ENCODE measurements around the gene SMIM24.
"Not testable (repeated sequence)": the region's sequence is repeated elsewhere in the genome, so short reads cannot be mapped to it uniquely, and the experiment has no call there.

SMIM24 gene

DNA sequence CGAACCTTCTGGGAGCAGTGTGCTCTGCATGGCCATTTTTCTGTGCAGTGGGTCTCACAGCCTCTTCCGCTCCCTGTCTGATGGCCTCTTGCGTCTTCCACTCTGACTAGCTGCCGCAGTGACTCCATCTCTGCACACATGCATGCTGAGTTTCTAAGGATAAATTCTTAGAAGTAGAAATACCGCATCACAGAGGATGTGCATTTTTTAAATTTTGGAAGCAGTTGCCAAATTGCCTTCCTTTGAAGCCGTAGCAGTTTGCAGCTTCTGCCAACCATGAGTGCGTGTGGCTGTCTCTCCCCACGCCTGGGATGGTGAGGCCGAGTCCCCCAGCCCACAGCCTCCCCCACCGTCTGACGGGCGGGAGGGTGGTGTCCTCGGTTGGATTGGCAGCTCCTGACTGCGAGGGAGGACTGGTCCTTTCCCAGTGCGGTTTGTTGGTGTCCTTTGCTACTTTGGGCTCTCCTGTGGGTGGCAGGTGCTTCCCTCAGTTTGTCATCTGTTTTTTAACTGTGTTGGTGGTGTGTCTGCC is 35.6 kb upstream of the SMIM24 start:
- FAIRE-seq: no peak
- no peak for DNase-seq (ENCODE audit: extremely low spot score, insufficient read length, low read depth)

DNA sequence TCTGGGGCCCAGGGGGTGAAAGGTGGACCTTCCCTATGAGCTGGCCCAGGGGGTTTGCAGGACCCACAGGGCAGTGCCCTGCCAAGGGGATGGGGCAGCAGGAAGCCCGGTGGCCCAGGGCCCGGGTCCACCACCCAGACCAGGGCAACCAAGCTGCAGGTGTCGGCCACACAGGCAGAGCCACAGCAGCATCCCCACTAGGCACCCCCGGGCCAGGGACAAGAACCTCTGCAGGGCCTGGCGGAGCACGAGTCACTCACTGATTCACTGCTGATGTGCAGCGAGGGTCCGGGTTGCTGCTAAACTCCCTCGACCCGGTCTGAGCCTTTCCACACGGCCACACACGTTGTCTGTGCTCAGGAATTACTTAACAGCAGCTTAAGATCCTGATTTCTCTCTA is 34.6 kb upstream of the SMIM24 start:
- DNase-seq (ENCODE audit: extremely low spot score, insufficient read length, low read depth) (no peak), FAIRE-seq (no peak)

DNA sequence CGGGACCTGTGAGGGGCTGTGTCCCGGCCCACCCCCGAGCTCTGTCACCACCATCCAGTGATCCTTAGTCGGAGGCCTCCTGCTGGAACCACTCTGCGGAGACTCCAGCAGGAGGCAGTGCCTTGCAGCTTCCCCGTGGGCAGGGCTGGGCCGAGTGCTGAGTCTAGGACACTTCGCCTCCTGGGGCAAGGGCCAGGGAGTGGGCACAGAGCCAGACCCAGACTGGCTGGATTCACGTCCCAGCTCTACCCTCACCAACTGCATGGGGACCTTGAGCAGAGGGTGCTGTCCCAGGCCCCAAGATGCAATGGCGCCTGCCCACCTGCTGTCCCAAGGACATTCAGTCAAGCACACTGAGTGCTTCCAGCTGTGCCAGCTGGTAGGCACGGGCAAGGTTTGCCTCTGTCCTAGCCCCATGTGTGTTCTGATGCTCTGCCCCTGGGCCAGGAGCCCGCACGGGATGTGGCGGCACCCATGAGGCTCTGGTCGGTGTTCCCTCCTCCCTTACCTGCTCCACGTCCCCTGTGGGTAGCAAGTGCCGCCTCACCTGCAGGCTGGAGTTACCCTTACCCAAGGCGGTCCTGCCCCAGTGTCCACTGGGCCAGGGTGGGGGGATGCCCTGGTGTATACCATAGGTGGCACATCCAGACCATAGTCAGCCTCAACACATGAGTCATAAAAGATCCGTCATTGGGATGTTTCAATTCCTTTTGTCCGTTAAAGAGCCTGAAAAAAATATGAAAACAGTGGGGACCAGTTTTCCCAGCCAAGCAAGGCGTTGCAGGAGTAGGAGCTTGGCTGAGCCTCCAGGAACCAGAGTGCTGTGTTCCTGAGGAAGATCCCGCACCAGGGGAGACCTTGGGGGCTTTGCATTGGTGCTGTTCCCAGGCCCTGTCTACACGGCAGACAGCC is 33.2 kb upstream of the SMIM24 start:
- FAIRE-seq (no peak), DNase-seq (ENCODE audit: extremely low spot score, insufficient read length, low read depth) (no peak)

DNA sequence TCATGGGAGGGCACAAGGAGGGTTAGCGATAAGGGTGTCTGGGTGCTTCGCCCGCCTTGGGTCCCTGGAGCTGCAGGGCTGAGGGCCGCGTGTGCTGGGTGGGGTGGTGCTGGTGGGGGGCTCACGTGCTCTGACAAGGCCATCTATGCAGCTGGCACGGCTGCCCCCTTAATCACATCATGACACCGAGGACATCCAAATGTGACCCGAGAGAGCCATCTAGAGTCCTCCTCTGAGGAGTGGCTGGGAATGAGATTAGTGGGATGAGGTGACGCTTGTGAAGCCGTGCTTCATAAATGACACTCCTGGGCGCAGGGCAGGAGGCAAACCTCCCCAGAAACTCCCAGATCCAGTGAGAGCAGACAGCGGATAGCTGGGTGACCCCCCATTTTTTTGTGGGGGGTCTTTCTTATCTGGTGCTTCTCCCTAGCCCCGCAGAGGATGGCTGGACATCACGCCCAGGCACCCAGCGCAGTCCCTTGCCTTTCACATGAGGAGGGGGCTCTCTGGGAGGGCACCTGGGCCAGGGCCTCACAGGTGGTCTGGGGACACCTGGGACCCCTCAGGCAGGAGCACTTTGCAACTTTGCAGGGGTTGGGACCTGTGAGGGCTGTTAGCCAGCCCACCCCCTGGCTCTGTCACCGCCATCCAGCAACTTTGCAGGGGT is 32.4 kb upstream of the SMIM24 start:
- FAIRE-seq: no peak
- DNase-seq (ENCODE audit: extremely low spot score, insufficient read length, low read depth): no peak

DNA sequence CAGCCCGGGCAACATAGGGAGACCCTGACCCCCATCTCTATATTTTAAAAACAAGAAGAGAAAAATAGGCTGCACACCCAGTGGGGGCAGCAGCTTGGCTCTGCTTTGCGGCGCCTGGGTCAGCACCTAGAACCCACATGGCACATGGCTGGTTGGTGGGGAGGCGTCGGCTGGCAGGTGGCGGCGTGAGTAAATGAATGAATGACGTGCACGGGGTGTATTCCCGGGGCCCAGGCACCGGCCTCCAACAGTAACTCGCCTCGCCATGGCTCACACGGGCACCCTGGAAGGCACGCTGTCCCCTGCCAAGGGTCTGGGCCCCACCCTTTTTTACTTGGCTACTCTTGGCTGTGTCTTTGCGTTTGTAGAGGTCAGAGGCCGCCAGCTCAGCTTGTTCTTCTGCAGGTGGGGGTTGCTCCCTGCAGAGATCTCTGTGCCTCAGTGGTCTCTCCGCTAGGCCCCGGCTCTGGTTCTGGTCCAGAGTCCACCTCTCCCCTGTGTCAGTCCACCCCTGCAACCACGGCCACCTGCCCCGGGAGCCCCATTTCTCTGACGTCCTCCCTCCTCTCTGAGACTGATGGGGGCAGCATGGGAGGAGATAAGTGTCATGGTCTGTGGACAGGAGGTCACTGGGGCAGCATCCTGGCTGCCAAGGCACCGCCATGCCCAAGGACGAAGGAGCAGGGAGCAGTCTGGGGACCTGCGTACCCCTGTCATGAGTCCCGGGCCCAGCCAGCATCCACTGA is 31.4 kb upstream of the SMIM24 start:
- FAIRE-seq: no peak
- DNase-seq (ENCODE audit: extremely low spot score, insufficient read length, low read depth): no peak

DNA sequence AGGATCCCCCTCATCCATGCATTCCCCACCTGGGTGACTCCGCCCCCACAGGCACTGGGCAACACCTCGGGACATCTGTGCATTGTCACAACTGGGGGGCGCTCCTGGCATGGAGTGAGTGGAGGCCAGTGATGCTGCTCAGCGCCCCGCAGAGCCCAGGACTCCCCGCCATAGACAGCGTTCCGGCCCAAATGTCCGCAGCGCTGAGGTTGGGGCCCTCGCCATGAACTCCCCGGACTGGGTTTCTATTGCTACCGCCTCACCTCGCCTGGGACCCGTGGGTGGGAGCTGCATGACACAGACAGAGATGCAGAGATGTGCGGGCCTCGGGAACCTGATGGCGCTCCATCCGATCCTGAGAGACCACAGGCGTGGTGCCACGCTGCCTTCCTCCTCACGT is 30.4 kb upstream of the SMIM24 start:
- no peak for FAIRE-seq
- no peak for DNase-seq (ENCODE audit: extremely low spot score, insufficient read length, low read depth)

DNA sequence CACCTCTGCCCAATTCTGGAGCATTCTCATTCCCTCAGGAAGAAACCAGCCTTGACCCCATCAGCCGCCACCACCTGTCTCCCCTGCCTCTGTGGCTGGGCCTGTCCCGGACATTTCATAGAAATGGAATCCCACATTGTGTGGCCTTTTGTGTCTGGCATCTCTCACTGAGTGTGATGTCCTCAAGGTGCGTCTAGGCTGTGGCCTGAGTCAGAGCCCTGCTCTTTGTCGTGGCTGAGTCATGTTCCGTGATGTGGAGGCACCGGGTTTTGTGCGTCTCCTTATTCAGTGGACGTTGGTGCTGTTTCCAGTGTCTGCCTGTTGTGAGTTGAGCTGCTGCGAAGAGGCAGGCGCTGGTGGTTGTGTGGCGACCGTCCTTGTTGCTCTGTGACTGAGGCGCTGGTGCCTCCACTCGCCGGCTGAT is 29.3 kb upstream of the SMIM24 start:
- FAIRE-seq: no peak
- DNase-seq (ENCODE audit: extremely low spot score, insufficient read length, low read depth): no peak

DNA sequence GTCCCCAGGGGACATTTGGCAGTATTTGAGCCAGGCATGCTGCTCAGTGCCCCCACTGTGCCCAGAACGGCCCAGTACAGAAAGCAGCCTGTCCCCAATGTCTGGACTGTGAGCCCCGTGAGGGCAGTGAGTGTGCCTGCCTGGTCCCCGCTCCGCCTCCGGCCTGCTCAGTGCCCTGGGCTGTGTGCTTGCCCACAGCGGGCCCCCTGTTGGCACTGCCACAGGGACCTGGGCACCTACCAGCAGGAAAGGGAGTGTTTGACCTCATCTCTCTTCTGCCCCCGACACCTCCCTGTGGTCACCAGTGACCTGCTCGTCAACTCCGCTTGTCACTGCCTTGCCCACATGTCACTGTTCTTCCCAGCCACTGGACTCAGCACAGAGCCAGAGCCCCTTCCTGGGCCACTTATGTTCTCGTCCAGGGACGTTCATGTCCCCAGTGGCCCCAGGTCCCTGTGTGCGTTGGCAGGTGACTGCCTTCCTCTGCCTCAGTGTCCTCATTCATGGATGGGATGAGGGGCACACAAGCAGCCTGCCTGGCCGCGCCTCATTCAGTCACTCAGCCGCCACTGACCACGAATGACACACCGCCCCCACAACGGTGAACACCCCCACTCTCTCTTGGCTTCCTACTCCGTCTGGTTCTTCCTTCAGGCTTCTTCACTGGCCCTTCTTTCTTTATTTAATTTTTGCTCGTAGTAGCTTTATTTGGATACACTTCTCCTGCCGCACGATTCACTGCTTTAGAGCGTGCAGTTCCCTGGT is 28.6 kb upstream of the SMIM24 start:
- FAIRE-seq (no peak), DNase-seq (ENCODE audit: extremely low spot score, insufficient read length, low read depth) (no peak)

DNA sequence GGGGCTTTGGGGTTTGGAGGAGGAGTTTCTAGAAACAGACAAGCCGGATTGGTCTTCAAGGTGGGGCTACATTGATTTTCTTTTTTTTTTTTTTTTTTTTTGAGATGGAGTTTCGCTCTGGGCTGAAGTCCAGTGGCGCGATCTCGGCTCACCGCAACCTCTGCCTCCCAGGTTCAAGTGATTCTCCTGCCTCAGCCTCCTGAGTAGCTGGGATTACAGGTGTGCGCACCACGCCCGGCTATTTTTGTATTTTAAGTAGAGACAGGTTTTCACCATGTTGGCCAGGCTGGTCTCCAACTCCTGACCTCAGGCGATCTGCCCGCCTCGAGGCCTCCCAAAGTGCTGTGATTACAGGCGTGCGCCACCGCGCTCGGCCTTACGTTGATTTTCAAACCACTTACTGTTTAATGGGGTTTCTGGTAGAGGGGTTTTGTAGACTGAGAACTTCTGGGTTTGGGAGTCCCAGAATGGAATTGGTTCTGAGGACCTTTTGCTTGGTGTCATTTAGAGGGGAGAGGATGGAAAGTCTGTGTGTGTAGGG is 27.9 kb upstream of the SMIM24 start:
- not testable (repeated sequence) for DNase-seq (ENCODE audit: extremely low spot score, insufficient read length, low read depth); FAIRE-seq

DNA sequence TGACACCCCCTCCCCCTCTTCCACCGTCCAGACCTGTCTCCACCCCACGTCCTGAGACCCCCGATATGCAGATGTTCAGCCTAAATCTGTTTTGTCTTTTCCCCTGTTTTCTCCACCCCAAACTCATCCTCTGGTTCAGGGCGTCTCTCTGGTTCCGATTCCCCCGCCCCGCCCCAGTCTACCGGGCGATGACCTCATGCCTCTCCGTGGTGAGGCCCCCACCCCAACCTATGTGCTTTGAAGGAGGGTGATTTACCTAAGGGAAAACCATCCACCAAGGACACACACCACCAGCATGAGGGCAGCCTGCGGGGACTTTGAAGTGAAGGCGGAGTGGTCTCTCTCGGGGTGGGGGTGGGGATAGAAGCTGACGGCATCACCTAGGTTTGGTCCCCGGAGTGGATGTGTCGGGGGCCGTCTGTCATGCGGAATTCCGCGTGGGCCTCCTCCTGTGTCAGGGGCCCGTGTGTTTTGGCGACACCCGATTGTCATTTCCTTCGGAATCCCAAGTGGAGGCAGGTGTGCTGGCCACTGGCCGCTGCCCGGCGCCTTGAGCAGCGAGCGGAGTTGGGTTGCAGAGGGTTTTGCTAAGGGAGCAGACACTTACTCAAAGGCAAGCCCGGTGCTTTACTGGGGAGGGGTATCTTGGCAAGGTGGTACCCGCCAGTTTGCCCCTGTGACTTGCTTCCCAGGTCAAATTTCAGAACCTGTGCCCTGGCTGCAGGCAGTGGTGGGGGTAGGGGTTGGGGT is 27.2 kb upstream of the SMIM24 start:
- DNase-seq (ENCODE audit: extremely low spot score, insufficient read length, low read depth): no peak

DNA sequence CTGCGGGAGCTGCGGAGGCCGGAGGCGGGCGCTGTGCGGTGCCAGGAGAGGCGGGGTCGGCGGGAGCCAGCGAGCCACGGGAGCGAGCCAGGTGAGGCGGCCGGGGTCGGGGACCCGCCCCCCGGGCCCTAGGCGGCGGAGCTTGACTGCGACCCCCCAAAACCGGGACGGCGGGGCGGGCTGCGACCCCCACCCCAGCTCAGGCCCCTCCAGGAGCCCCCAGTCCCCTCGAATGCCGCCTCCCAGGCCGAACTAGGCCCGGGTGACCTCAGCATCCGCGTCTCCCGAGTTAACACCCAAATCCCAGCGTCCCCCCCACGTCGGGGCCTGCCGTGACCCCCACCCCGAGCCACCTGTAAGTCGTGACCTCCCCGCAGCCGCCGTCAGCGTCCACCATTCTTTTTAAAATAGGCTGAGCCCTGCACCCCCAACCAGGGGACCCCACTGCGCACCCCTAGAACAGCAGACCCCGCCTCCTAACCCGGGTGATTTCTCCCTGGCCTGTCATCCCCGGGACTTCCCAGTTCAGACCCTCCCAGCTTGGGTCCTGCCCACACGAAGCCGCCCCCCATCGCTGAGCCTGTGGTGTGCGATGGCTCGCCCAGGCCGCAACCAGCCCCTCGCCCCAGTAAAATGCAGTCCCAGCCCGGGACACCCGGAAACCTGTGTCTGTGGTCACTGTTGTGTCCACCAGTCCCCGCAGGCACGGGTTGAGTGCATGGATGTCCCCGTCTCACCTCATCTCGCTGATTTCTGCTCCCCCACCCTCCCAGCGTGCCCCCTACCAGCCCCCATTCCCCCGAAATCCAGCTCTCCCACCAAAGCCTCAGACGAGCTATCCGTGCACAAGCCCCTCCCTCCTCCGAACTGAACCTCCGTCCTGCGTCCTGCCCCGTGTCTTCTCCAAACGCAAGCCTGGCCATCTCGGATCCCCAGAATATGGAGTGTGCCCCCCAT is 26.3 kb upstream of the SMIM24 start:
- no peak for DNase-seq (ENCODE audit: extremely low spot score, insufficient read length, low read depth)
- FAIRE-seq: no peak

More for the DNA sequence above, 27.2 kb upstream of the SMIM24 start:
- FAIRE-seq: no peak

DNA sequence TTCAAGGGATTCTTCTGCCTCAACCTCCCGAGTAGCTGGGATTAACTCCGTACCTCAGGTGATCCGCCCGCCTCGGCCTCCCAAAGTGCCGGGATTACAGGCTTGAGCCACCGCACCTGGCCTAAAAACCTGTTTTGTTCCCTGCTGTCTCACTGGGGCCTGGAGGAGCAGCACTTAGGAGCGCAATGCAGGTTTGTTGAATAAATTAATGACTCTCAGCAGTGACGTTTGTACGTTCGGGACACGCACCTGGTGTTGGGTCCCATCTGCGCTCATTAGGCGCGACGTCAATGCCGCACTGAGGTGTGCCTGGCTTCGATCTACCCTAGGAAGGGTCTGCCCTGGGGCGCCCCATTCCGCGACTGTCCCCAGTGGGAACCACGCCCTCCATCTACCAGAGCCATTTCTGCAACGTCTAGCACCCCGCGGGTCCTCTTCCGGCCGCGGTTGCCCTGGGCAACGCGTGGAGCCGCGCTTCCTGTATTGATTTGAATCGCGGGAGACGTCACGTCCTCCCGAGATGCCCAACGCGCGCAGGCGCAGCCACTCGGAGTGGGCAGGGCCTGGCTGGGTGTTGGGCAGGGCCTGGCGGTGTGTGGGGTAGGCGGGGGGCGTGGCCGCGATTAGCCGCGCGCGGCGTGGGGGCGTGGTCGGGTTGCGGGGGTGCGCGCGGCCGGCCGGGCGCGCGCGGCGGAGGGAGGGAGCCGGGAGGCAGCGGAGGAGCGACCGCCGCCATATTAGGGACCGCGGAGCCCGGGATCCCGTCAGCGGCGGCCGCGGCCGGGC is 25.5 kb upstream of the SMIM24 start, which contains the start of gene FZR1:
Gene FZR1, plus strand, starts transcription at position 714 of the 786 bp plus-strand sequence. CDS start 16,679 bp downstream, outside the sequence.
- peak; percentile 96 for FAIRE-seq
- peak; percentile 100 for DNase-seq (ENCODE audit: extremely low spot score, insufficient read length, low read depth)

DNA sequence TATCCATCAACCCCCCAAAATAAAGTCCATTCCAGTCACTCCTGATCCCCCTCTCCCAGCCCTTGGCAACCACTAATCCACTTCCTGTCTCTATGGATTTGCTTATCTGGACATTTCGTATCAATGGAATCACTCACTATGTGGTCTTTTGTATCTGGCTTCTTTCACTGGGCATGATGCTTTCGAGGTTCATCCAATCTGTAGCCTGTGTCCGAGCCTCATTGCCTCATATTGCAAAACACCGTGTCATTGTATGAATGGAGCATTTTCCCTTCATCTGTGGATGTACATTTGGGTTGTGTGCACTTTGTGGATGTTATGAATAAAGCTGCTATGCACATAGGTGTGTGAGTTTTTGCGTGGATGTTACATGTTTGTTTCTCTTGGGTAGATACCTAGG is 24.4 kb upstream of the SMIM24 start:
- DNase-seq (ENCODE audit: extremely low spot score, insufficient read length, low read depth) (no peak), FAIRE-seq (no peak)

DNA sequence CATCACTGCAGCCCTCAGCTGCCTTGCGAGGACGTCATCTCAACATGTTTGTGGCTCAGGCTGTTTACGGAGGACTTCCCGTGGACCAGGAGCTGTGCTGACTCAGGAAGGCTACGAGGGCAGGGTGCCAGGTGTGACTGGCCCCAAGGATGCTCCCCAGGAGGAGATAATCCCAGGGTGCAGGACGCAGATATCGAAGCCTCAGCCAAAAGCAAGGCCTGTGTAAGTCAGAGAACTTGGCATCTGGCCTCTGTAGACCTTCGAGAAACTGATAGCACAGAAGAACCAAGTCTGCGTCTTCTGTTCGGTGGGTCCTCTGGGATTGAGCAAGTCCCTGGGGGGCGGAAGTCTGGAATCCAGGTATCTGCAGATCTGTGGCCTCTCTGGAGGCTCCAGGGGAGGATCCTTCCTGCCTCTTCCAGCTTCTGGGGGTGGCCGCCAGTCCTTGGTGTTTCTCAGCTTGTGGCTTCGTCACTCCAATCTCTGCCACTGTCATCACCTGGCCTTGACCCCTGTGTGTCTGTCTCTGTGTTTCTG is 22.8 kb upstream of the SMIM24 start:
- no peak for DNase-seq (ENCODE audit: extremely low spot score, insufficient read length, low read depth)
- FAIRE-seq: no peak

DNA sequence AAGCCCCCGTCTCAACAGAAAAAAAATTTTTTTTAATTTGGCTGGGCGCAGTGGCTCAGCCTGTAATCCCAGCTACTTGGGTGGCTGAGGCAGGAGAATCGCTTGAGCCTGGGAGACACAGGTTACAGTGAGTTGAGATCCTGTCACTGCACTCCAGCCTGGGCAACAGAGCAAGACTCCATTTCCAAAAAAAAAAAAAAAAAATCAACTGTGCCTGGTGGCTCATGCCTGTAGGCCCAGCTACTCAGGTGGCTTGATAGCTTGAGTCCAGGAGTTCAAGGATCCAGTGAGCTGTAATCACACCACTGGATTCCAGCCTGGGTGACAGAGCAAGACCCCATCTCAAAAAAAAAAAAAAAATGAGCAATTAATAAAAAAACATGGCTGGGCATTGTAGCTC is 21.5 kb upstream of the SMIM24 start:
- FAIRE-seq (no peak), DNase-seq (ENCODE audit: extremely low spot score, insufficient read length, low read depth) (no peak)

DNA sequence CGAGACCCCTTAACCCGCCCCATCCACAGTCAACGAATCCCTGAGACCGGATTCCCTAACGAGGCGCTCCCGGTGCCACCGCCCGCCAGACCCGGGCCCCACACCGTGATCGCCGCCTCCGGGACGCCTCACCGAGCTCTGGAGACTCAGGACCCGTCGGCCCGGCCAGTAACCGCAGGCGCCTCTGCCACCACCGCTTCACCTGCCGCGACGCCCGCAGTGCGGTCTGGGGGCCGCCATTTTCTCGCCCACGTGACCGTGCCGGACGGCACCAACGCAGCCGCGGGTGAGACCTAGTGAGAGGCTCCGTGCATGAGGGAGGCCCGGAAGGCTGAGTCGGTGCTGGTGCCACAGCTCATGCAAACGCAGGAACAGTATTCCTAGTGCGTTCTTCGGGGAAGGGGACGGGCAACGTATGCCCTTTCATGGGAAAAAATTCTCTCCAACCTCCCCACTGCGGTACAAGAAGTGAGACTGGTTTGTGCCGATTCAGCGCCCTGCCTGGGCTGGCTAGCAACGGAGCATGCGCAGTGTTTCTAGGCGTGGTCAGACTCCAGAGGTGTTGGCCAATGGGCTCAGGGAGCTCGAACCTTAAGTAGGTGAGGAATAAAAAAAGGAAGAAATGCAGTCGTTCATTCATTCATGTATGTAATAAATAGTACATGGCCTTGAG is 20.2 kb upstream of the SMIM24 start, which contains the start of gene DOHH:
Gene DOHH, minus strand, starts transcription at position 246 of the 673 bp plus-strand sequence. CDS start 3,860 bp downstream, outside the sequence.
- DNase-seq (ENCODE audit: extremely low spot score, insufficient read length, low read depth): peak; percentile 88
- FAIRE-seq: peak; percentile 99
